ENCODE measurements around the gene PTGES. TPM values are rescaled to one million over a fixed set of nuclear protein-coding genes. Genes with fewer than 3 reads are reported as not detected.

PTGES gene
- polyA plus RNA-seq, 1 of the 3 experiments (the other 2 are of a cell fraction), result 5.2 TPM

- Histone ChIP-seq H4K20me1 (ENCODE audit: insufficient read depth) (no peaks in the 10 kb centered on the region), H3F3A (replicated peaks; ENCODE audit: insufficient read depth) (no peaks in the 10 kb centered on the region), H3K79me2 (ENCODE audit: insufficient read depth) (no peaks in the 10 kb centered on the region), H3K27ac (ENCODE audit: low read depth in 2 of 2, low read length in 1 of 2) (no peak overlapping the region), H3K4me2 (no peak overlapping the region), H3K4me3 (ENCODE audit: low read depth in 2 of 2, low read length in 1 of 2) (no peak overlapping the region), H3K9me3 (no peaks in the 10 kb centered on the region), H2AFZ (ENCODE audit: low read depth) (no peak overlapping the region), H3K9me2 (no peaks in the 10 kb centered on the region), H3K36me3 (replicated peaks in 1 of 2; ENCODE audit: control insufficient read depth in 1 of 2, insufficient read depth in 2 of 2, low read length in 1 of 2) (no peaks in the 10 kb centered on the region), H3K4me1 (ENCODE audit: control insufficient read depth in 1 of 2, insufficient read depth in 2 of 2, low read depth in 1 of 2, low read length in 1 of 2) (no peaks in the 10 kb centered on the region), H3K9ac (no peak overlapping the region), H3K27me3 (ENCODE audit: insufficient read depth) (no peaks in the 10 kb centered on the region)
- no peak for DNase-seq
- POLR2A ChIA-PET, result no interaction called here
- no peak for TF ChIP-seq USF2 (IDR thresholded peaks at IDR 0.05; ENCODE audit: borderline replicate concordance, low read depth, low read length)
- no peak for TF ChIP-seq EP300 (IDR thresholded peaks at IDR 0.05; ENCODE audit: borderline replicate concordance in 1 of 2, low read depth in 1 of 2, low read length in 1 of 2)
- CTCF ChIA-PET, result interaction anchor here (2.4 to 15.1 kb wide), 2 partner anchors 18 to 39 kb away, joined by 7 to 356 read pairs; no protein-coding TSS in a partner anchor
- WGBS (ENCODE audit: low lambda C conversion rate), result 70% methylated on average over 4 of the region's 7 CpGs
Measured at GRCh38 chr9:129745200-129745599, 7.6 kb downstream of the PTGES start.

DNA sequence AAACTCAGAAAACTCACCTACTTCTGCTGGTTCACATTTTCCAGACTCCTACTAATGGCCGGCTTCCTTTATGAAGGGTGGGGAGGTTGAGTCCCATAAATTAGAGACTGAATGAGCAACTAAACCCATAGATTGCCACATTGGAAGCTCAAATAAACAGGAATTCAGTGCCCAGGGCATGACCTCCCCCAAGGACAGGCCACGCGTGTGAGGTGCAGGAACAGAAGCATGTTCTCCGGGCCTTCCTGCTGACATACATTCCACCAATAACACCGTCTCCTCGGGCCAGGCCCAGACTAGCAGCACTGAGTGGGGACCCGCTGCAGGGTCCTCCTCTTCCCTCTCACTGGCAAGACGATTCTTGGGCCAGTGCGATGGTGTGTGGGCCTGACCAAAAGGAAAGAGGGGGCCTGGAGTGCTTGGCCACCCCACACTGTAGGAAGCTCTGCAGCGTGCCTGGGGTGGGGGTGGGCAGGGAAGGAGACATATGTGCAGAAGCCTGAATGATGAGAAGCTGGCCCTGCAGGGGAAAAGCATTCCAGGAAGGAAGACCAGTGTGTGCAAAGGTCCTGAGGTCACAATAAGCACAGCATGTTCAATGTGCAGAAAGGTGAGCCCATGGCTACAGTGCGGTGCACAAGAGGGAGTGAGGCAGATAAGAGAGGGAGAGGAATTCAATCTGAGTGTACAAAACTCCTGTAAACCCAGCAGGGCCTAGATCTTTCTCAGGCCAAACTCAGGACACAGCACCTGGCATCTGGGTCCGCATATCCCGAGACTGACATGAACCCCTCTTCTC lies 12.0 kb downstream of the PTGES start:
- 95% methylated on average over 11 of the region's 13 CpGs for whole genome bisulfite sequencing (ENCODE audit: low lambda C conversion rate)
- H3K4me1 ChIP-seq (ENCODE audit: control insufficient read depth in 1 of 2, insufficient read depth in 2 of 2, low read depth in 1 of 2, low read length in 1 of 2), result peaks cover 0 to 5% of the 10 kb centered on the region in 2 experiments; a peak in 1 of 4 replicates

DNA sequence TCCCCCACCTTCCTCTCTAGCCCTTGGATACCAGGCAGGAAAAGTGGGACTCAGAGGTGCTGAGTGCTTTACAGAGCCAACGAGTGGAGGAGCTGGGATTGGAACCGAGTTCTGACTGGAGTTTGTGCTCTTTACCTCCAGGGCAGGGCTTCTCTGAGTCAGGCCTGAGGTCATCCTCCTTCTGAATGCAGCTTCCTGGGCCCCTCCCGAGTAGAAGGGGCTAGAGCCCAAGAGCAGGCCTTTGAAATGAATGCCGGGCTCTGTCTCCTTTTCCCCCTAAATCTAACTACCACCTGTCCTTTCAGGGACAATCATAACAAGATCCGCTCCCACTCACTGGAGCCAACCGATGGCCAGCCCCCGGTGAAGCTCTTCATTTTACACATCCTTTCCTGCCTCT lies 12.7 kb downstream of the PTGES start:
- WGBS (ENCODE audit: low lambda C conversion rate), result 79% methylated on average over 5 of the region's 7 CpGs
- ChIA-PET CTCF (interaction anchor here (1.2 to 15.1 kb wide), 4 partner anchors 11 to 44 kb away, joined by 5 to 356 read pairs (median 96); partner anchors contain the start of gene PTGES), POLR2A (no interaction called here)
- TF ChIP-seq GATA2 (CRISPR knock-in tag; IDR thresholded peaks at IDR 0.05), result no peak
- TF ChIP-seq, protein P1, sequence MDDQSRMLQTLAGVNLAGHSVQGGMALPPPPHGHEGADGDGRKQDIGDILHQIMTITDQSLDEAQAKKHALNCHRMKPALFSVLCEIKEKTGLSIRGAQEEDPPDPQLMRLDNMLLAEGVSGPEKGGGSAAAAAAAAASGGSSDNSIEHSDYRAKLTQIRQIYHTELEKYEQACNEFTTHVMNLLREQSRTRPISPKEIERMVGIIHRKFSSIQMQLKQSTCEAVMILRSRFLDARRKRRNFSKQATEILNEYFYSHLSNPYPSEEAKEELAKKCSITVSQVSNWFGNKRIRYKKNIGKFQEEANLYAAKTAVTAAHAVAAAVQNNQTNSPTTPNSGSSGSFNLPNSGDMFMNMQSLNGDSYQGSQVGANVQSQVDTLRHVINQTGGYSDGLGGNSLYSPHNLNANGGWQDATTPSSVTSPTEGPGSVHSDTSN (IDR thresholded peaks at IDR 0.05), result no peak
- TF ChIP-seq SMC3 (IDR thresholded peaks at IDR 0.05; ENCODE audit: low read depth, low read length), result no peak
- TF ChIP-seq RAD21 (IDR thresholded peaks at IDR 0.05; ENCODE audit: low read length), result no peak
- no peak for TF ChIP-seq RXRA (IDR thresholded peaks at IDR 0.05; ENCODE audit: borderline replicate concordance, low read depth)
- no peak for TF ChIP-seq TAF1 (IDR thresholded peaks at IDR 0.05; ENCODE audit: borderline replicate concordance, low read depth, low read length)
- no peak for TF ChIP-seq MXI1 (IDR thresholded peaks at IDR 0.05; ENCODE audit: low read depth, low read length)
- TF ChIP-seq, protein P2, sequence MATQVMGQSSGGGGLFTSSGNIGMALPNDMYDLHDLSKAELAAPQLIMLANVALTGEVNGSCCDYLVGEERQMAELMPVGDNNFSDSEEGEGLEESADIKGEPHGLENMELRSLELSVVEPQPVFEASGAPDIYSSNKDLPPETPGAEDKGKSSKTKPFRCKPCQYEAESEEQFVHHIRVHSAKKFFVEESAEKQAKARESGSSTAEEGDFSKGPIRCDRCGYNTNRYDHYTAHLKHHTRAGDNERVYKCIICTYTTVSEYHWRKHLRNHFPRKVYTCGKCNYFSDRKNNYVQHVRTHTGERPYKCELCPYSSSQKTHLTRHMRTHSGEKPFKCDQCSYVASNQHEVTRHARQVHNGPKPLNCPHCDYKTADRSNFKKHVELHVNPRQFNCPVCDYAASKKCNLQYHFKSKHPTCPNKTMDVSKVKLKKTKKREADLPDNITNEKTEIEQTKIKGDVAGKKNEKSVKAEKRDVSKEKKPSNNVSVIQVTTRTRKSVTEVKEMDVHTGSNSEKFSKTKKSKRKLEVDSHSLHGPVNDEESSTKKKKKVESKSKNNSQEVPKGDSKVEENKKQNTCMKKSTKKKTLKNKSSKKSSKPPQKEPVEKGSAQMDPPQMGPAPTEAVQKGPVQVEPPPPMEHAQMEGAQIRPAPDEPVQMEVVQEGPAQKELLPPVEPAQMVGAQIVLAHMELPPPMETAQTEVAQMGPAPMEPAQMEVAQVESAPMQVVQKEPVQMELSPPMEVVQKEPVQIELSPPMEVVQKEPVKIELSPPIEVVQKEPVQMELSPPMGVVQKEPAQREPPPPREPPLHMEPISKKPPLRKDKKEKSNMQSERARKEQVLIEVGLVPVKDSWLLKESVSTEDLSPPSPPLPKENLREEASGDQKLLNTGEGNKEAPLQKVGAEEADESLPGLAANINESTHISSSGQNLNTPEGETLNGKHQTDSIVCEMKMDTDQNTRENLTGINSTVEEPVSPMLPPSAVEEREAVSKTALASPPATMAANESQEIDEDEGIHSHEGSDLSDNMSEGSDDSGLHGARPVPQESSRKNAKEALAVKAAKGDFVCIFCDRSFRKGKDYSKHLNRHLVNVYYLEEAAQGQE (IDR thresholded peaks at IDR 0.05; ENCODE audit: low read depth, low read length), result no peak
- no peak for TF ChIP-seq NFIC (IDR thresholded peaks at IDR 0.05; ENCODE audit: borderline replicate concordance)
- no peak for TF ChIP-seq GABPA (IDR thresholded peaks at IDR 0.05; ENCODE audit: low read depth)
- no peak for TF ChIP-seq FOXM1 (IDR thresholded peaks at IDR 0.05; ENCODE audit: low read depth)

More for the DNA sequence above, 12.0 kb downstream of the PTGES start:
- DNase-seq, result no peak
- no peak overlapping the region for H3K27ac ChIP-seq (ENCODE audit: low read depth in 2 of 2, low read length in 1 of 2)
- no peaks in the 10 kb centered on the region for H3K9me2 ChIP-seq
- H3K4me2 ChIP-seq, result no peak overlapping the region
- ChIA-PET CTCF (interaction anchor here (0.7 to 15.1 kb wide), 5 partner anchors 10 to 67 kb away, joined by 3 to 356 read pairs (median 78); partner anchors contain the start of gene PTGES), POLR2A (no interaction called here)
- H2AFZ ChIP-seq (ENCODE audit: low read depth), result no peak overlapping the region
- H3K9ac ChIP-seq, result no peak overlapping the region
- no peaks in the 10 kb centered on the region for H3K36me3 ChIP-seq (replicated peaks in 1 of 2; ENCODE audit: control insufficient read depth in 1 of 2, insufficient read depth in 2 of 2, low read length in 1 of 2)
- H4K20me1 ChIP-seq (ENCODE audit: insufficient read depth), result no peaks in the 10 kb centered on the region
- no peak overlapping the region for H3K4me3 ChIP-seq (ENCODE audit: low read depth in 2 of 2, low read length in 1 of 2)
- H3K27me3 ChIP-seq (ENCODE audit: insufficient read depth), result no peaks in the 10 kb centered on the region
- no peak for TF ChIP-seq JUND (IDR thresholded peaks at IDR 0.05)
- no peaks in the 10 kb centered on the region for H3F3A ChIP-seq (replicated peaks; ENCODE audit: insufficient read depth)
- H3K79me2 ChIP-seq (ENCODE audit: insufficient read depth), result no peaks in the 10 kb centered on the region
- no peaks in the 10 kb centered on the region for H3K9me3 ChIP-seq

More for the DNA sequence above, 12.7 kb downstream of the PTGES start:
- Histone ChIP-seq H2AFZ (ENCODE audit: low read depth) (no peak overlapping the region), H3K27me3 (ENCODE audit: insufficient read depth) (no peaks in the 10 kb centered on the region), H3K9me3 (no peaks in the 10 kb centered on the region), H3K27ac (ENCODE audit: low read depth in 2 of 2, low read length in 1 of 2) (no peak overlapping the region), H3F3A (replicated peaks; ENCODE audit: insufficient read depth) (no peaks in the 10 kb centered on the region), H3K4me3 (ENCODE audit: low read depth in 2 of 2, low read length in 1 of 2) (no peak overlapping the region), H3K79me2 (ENCODE audit: insufficient read depth) (no peaks in the 10 kb centered on the region), H3K4me1 (ENCODE audit: control insufficient read depth in 1 of 2, insufficient read depth in 2 of 2, low read depth in 1 of 2, low read length in 1 of 2) (peaks cover 0 to 5% of the 10 kb centered on the region in 2 experiments; a peak in 1 of 4 replicates), H3K36me3 (replicated peaks in 1 of 2; ENCODE audit: control insufficient read depth in 1 of 2, insufficient read depth in 2 of 2, low read length in 1 of 2) (no peaks in the 10 kb centered on the region), H3K4me2 (no peak overlapping the region), H3K9me2 (no peaks in the 10 kb centered on the region), H4K20me1 (ENCODE audit: insufficient read depth) (no peaks in the 10 kb centered on the region), H3K9ac (no peak overlapping the region)
- no peak for DNase-seq

Measured in SK-N-SH (cell line).